Cardiac fibroblast (primary cell): ENCODE results near the gene B3GNT7.

Experiments
- DNase-seq, 2 donors: peaks; one replicate each; pipeline versions ENCODE4 v3.0.0 to v3.0.0-alpha.2; 2010; ENCODE audit warnings: low read depth in 2 of 2
- H3K4me3 ChIP-seq, 2 donors: replicated peaks in 1 of 2; 1 replicate in 1 of 2; 2 replicates in 1 of 2; pipeline ENCODE4 v1.5.1; 2011; ENCODE audit warnings: low read depth in 2 of 2, low read length in 2 of 2, mild to moderate bottlenecking in 2 of 2, moderate library complexity in 1 of 2
- CTCF ChIP-seq: IDR thresholded peaks from one replicate; pipeline ENCODE4 v1.5.1; 2011; ENCODE audit warnings: low read depth, mild to moderate bottlenecking, low read length, inconsistent platforms

The B3GNT7 gene

GRCh38 chr2:231353469-231353868 is 42.0 kb upstream of the B3GNT7 start:
- no peak for TF ChIP-seq CTCF
- no peak overlapping the region for H3K4me3 ChIP-seq
- no peak for DNase-seq

GRCh38 chr2:231355508-231356465 is 39.7 kb upstream of the B3GNT7 start:
- no peak overlapping the region for H3K4me3 ChIP-seq
- DNase-seq = peak in 1 of 2 donors; percentile 27
- TF ChIP-seq CTCF = no peak

- no peak overlapping the region for H3K4me3 ChIP-seq
- DNase-seq = peak in 1 of 2 donors; percentile 16
- TF ChIP-seq CTCF = no peak
Observed at GRCh38 chr2:231356466-231356844, 39.1 kb upstream of the B3GNT7 start.

DNA sequence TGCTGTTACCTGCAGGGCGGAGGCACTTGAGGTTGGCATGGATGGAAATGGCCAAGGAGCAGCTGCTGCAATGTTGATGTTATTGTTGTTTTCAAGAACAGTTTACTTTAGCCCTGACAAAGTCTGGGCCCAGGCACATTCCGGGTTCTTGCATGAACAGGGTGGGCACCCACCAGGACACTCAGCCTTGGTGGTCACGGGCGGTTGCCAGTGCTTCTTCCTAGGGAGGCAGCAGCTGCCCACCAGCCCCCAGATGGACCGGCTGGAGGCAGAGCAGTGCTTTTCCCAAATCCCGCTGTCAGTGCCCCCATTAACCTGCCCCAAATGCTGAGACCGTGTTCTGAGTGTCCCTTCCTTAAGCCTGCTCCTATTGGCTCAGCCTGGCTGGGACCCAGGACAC is 38.5 kb upstream of the B3GNT7 start:
- DNase-seq = no peak
- H3K4me3 ChIP-seq = no peak overlapping the region
- no peak for TF ChIP-seq CTCF

DNA sequence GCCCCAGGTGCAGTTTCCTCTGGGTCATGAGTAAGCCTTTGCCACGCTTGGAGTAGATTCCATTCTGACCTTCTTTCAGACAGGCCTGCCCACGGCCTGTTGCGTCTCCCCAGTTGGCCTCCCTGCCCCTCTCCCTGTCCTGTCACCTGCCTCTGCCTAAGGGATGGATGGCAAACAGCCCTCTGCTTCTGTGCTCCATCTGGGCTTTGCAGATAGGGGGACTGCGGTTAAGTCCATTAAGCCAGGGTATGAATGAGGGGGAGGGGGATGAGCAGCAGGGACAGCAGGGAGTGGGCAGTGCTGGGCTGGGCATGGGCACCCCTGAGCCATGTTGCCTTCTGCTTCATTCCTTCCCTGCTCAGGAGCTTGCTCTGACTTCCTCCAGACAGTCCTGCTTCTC is 37.6 kb upstream of the B3GNT7 start:
- TF ChIP-seq CTCF = no peak
- DNase-seq = no peak
- no peak overlapping the region for H3K4me3 ChIP-seq

DNA sequence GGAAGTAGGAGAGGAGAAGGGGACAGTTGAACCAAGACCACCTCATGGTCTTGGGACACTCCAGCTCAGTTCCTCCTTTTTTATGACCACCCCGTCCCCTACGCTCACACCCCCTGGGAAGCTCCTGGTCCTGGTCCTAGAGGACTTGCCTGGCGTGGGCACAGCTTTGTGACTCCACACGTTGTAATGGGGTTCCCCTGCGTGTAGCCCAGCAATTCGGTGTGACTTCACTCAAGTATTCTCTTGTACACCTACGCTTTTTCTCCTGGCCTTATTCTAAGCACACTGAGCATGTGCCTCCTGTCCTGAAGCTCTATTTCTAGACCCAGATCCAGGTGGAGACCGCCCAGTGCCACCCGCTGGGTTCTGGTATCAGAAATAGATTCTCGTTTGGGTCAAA is 36.1 kb upstream of the B3GNT7 start:
- DNase-seq = no peak
- H3K4me3 ChIP-seq = no peak overlapping the region
- TF ChIP-seq CTCF = no peak
